ENCODE data around the gene POU2AF1. TPM values are rescaled to one million over a fixed set of nuclear protein-coding genes. Genes with fewer than 3 reads are reported as not detected.
"Not testable (repeated sequence)": the region's sequence is repeated elsewhere in the genome, so short reads cannot be mapped to it uniquely, and the experiment has no call there.

The POU2AF1 gene
- total and polyA plus RNA-seq, 2 donors from 2014 or later: 0.95 to 18.5 TPM

DNA sequence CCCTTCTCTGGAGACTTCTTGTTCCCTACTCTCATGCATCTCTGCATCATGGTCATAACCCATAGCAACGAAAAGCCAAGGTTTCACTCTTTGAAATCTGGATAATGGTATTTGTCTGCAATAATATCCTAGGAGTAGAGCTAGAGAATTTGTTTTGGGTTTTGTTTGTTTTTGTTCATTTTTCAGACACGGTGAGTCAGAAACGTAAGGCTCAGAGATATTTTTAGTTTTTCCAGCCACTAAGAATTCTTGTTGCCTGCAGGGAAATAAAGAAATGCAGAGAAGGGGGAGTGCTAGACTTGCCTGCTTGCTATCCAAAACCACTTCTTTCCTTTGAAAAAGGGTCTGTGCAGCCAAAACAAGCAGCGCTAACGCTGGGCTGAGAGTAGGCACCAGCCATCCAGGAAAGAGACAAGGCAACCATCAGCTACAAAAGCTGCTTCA is 54.8 kb downstream of the POU2AF1 start:
- H3K4me3 ChIP-seq (ENCODE audit: low read length in 3 of 3): no peak overlapping the region
- no peak overlapping the region for H3K9ac ChIP-seq (ENCODE audit: low read length in 3 of 3)

GRCh38 chr11:111322534-111322933 is 56.5 kb downstream of the POU2AF1 start:
- FAIRE-seq (no peak), DNase-seq (peak in 1 of 5 donors; percentile 19)
- no peak for TF ChIP-seq CTCF (IDR thresholded peaks at IDR 0.05; ENCODE audit: borderline replicate concordance, extremely low read depth, insufficient read depth)
- H3K4me1 ChIP-seq (ENCODE audit: control insufficient read depth in 2 of 3, insufficient read depth in 2 of 3, low read depth in 1 of 3, low read length in 3 of 3): peaks cover 0 to 18% (median 14%) of the 10 kb centered on the region in 3 donors
- intact Hi-C loops (cut with DNase I): no loop called here
- H3K27ac ChIP-seq (ENCODE audit: low read depth in 2 of 2, low read length in 2 of 2): no peak overlapping the region
- H3K36me3 ChIP-seq (ENCODE audit: control insufficient read depth in 2 of 3, insufficient read depth in 3 of 3, low read length in 3 of 3): no peaks in the 10 kb centered on the region
- no peak overlapping the region for H3K9ac ChIP-seq (ENCODE audit: low read length in 3 of 3)
- H3K27me3 ChIP-seq (ENCODE audit: control insufficient read depth, insufficient read depth, low read length): no peaks in the 10 kb centered on the region
- H3K9me3 ChIP-seq (ENCODE audit: control insufficient read depth in 2 of 3, insufficient read depth in 1 of 3, low read length in 3 of 3): no peaks in the 10 kb centered on the region
- H3K4me3 ChIP-seq (ENCODE audit: low read length in 3 of 3): no peak overlapping the region

More for the DNA sequence above, 54.8 kb downstream of the POU2AF1 start:
- DNase-seq (no peak), FAIRE-seq (no peak)
- TF ChIP-seq CTCF (IDR thresholded peaks at IDR 0.05; ENCODE audit: borderline replicate concordance, extremely low read depth, insufficient read depth): no peak
- Histone ChIP-seq H3K36me3 (ENCODE audit: control insufficient read depth in 2 of 3, insufficient read depth in 3 of 3, low read length in 3 of 3) (no peaks in the 10 kb centered on the region), H3K4me1 (ENCODE audit: control insufficient read depth in 2 of 3, insufficient read depth in 2 of 3, low read depth in 1 of 3, low read length in 3 of 3) (peaks cover 0 to 28% (median 16%) of the 10 kb centered on the region in 3 donors), H3K27ac (ENCODE audit: low read depth in 2 of 2, low read length in 2 of 2) (peak overlapping the region; percentile 2 to 58), H3K9me3 (ENCODE audit: control insufficient read depth in 2 of 3, insufficient read depth in 1 of 3, low read length in 3 of 3) (no peaks in the 10 kb centered on the region), H3K27me3 (ENCODE audit: control insufficient read depth, insufficient read depth, low read length) (no peaks in the 10 kb centered on the region)
- intact Hi-C loops (cut with DNase I): no loop called here

DNA sequence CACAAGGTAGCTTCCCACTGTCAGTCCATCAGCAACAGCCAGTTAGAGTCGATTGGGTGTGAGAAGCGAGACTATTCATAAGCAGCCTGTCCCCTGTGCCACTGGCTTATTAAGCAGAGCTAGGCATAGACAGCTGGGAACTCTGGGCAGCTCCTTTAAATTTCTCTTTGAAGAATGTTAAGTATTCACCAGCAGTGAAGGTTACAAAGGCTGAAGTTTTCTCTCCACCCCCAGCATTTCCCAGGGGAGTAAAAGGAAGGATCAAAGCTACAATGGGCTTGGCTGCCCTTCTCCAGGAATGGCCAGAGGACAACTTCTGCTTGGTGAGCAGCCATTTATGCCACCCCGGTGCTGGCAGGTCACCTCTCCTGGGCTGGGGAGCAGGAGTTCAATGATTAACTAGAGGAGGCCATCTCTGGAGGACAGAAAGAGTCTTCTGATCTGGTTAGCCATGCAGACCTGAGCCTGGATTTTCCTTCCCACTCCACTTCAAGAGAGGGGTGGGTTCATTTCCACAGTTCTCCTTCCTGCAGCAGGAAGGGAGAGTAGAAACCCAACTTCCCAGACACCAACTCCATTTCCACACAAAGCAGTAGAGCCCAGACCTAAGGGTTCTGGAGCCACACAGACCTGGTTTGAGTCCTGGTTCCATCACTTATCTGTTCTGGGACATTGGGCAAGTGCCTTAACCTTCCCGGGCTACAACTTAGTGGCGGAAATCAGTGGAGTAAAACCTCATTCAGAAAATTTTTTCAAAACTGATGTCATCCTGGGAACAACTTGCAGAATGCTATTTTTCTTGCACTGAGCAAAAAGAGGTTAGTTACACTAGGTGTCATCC is 58.1 kb downstream of the POU2AF1 start:
- intact Hi-C loops (cut with DNase I): no loop called here
- peak; percentile 3 for FAIRE-seq

GRCh38 chr11:111320199-111320598 is 58.9 kb downstream of the POU2AF1 start:
- Histone ChIP-seq H3K27ac (ENCODE audit: low read depth in 2 of 2, low read length in 2 of 2) (peak overlapping the region; percentile 20 to 60), H3K4me1 (ENCODE audit: control insufficient read depth in 2 of 3, insufficient read depth in 2 of 3, low read depth in 1 of 3, low read length in 3 of 3) (peaks cover 0 to 18% (median 14%) of the 10 kb centered on the region in 3 donors)
- intact Hi-C loops (cut with DNase I); FAIRE-seq; DNase-seq; H3K36me3 ChIP-seq (ENCODE audit: control insufficient read depth in 2 of 3, insufficient read depth in 3 of 3, low read length in 3 of 3); H3K9ac ChIP-seq (ENCODE audit: low read length in 3 of 3); H3K4me3 ChIP-seq (ENCODE audit: low read length in 3 of 3); H3K27me3 ChIP-seq (ENCODE audit: control insufficient read depth, insufficient read depth, low read length); H3K9me3 ChIP-seq (ENCODE audit: control insufficient read depth in 2 of 3, insufficient read depth in 1 of 3, low read length in 3 of 3): not testable (repeated sequence)

More for the DNA sequence above, 58.1 kb downstream of the POU2AF1 start:
- peak in 1 of 5 donors; percentile 49 for DNase-seq
- H3K9ac ChIP-seq (ENCODE audit: low read length in 3 of 3): no peak overlapping the region
- H3K4me1 ChIP-seq (ENCODE audit: control insufficient read depth in 2 of 3, insufficient read depth in 2 of 3, low read depth in 1 of 3, low read length in 3 of 3): peaks cover 0 to 18% (median 14%) of the 10 kb centered on the region in 3 donors
- no peaks in the 10 kb centered on the region for H3K27me3 ChIP-seq (ENCODE audit: control insufficient read depth, insufficient read depth, low read length)
- no peaks in the 10 kb centered on the region for H3K9me3 ChIP-seq (ENCODE audit: control insufficient read depth in 2 of 3, insufficient read depth in 1 of 3, low read length in 3 of 3)
- H3K27ac ChIP-seq (ENCODE audit: low read depth in 2 of 2, low read length in 2 of 2): peak overlapping the region; percentile 66 to 70
- no peak overlapping the region for H3K4me3 ChIP-seq (ENCODE audit: low read length in 3 of 3)
- H3K36me3 ChIP-seq (ENCODE audit: control insufficient read depth in 2 of 3, insufficient read depth in 3 of 3, low read length in 3 of 3): no peaks in the 10 kb centered on the region
- no peak for TF ChIP-seq CTCF (IDR thresholded peaks at IDR 0.05; ENCODE audit: borderline replicate concordance, extremely low read depth, insufficient read depth)

All from kidney (tissue), 14 donors.